Thyroid gland (tissue), 4 donors: ENCODE results near the gene NKX1-2.

Experiments used
- POLR2A ChIP-seq, 2 donors: fragments of 450-650 bp; IDR thresholded peaks; one replicate each; pipeline ENCODE4 v1.6.1; 2017; ENCODE audit warnings: antibody characterized with exemption in 2 of 2, mild to moderate bottlenecking in 2 of 2, moderate library complexity in 1 of 2
- TF ChIP-seq, protein P1 (sequence below), 6 experiments: fragments of 200-600 bp in 3 of 6; fragments of 450-650 bp in 3 of 6; sonication (generic) in 3 of 6; IDR thresholded peaks; one replicate each; pipeline ENCODE4 v1.5.1; 2016 to 2019; ENCODE audit warnings: antibody characterized with exemption in 6 of 6, mild to moderate bottlenecking in 2 of 6, inconsistent platforms in 1 of 6, moderate library complexity in 1 of 6

DNA sequence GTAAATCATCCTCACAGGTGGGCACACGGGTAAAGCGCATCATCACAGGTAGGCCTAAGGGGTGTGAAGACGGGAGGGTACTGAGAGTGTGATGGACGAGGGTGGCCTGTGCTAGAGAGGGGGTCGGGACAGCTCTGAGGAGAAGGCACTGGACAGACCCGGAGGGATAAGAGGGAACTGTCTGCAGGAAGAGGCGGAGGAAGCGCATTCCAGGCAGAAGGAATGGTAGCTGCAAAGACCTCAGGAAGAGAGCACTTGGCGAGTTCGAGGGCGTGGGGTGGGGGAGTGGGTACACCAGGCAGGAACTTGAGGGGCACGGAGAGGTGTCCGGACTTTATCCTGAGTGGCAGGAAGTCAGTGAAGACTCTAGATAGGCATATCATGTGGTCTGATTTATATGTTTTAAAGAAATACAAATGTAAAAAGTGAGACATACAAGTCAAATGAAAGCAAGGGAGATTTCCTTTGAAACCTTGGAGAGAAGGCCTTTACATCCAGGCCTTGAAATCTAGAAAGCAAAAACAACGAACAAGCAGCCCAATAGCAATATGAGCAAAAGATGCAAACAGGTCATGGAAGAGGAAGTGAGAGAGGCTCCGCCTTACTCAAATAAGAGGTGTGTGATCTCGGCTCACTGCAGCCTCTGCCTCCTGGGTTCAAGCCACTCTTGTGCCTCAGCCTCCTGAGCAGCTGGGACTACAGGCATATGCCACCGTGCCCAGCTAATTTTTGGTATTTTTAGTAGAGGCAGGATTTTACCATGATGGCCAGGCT is 15.4 kb upstream of the NKX1-2 start:
- TF ChIP-seq, protein P1, sequence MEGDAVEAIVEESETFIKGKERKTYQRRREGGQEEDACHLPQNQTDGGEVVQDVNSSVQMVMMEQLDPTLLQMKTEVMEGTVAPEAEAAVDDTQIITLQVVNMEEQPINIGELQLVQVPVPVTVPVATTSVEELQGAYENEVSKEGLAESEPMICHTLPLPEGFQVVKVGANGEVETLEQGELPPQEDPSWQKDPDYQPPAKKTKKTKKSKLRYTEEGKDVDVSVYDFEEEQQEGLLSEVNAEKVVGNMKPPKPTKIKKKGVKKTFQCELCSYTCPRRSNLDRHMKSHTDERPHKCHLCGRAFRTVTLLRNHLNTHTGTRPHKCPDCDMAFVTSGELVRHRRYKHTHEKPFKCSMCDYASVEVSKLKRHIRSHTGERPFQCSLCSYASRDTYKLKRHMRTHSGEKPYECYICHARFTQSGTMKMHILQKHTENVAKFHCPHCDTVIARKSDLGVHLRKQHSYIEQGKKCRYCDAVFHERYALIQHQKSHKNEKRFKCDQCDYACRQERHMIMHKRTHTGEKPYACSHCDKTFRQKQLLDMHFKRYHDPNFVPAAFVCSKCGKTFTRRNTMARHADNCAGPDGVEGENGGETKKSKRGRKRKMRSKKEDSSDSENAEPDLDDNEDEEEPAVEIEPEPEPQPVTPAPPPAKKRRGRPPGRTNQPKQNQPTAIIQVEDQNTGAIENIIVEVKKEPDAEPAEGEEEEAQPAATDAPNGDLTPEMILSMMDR (IDR thresholded peaks at IDR 0.05) = no peak
- no peak for TF ChIP-seq POLR2A (IDR thresholded peaks at IDR 0.05)
